Smooth muscle cell (in vitro differentiated cells): Measurements from ENCODE around the gene KCNJ8. TPM values are rescaled to one million over a fixed set of nuclear protein-coding genes. Genes with fewer than 3 reads are reported as not detected.
A peak's percentile ranks its signal among the peaks of the same experiment; 100 is the strongest.

Experiments
- DNase-seq: peaks from one replicate; lab custom pipeline; 2025; ENCODE audit not compliant: unreplicated experiment; lab: John Stamatoyannopoulos, UW
- H2AFZ ChIP-seq: fragments of 200-600 bp; sonication (generic); 2 replicates; pipeline ENCODE4 v1.6.0; 2016; ENCODE audit warnings: antibody characterized with exemption, low read depth, mild to moderate bottlenecking
- H3F3A ChIP-seq: fragments of 200-600 bp; sonication (generic); 2 replicates; pipeline ENCODE4 v1.6.0; 2017; ENCODE audit warnings: antibody characterized with exemption, low read depth
- H3K27ac ChIP-seq: fragments of 200-600 bp; sonication (generic); 2 replicates; pipeline ENCODE4 v1.5.1; 2016; ENCODE audit warnings: low read depth, mild to moderate bottlenecking
- H3K27me3 ChIP-seq: fragments of 200-600 bp; sonication (generic); 2 replicates; pipeline ENCODE4 v1.6.1; 2016; ENCODE audit warnings: low read depth, mild to moderate bottlenecking
- H3K36me3 ChIP-seq: fragments of 200-600 bp; sonication (generic); 2 replicates; pipeline ENCODE4 v1.5.1; 2016; ENCODE audit warnings: low read depth
- H3K4me1 ChIP-seq: fragments of 200-600 bp; sonication (generic); 2 replicates; pipeline ENCODE4 v1.5.1; 2016; ENCODE audit warnings: low read depth
- H3K4me2 ChIP-seq: fragments of 200-600 bp; sonication (generic); 2 replicates; pipeline ENCODE4 v1.6.0; 2016; ENCODE audit warnings: mild to moderate bottlenecking
- H3K4me3 ChIP-seq: fragments of 200-600 bp; sonication (generic); 2 replicates; pipeline ENCODE4 v1.5.1; 2016; ENCODE audit warnings: mild to moderate bottlenecking
- H3K79me2 ChIP-seq: fragments of 200-600 bp; sonication (generic); 2 replicates; pipeline ENCODE4 v1.6.0; 2016; ENCODE audit warnings: low read depth, mild to moderate bottlenecking
- H3K9ac ChIP-seq: fragments of 200-600 bp; sonication (generic); 2 replicates; pipeline ENCODE4 v1.6.0; 2016; ENCODE audit warnings: low read depth
- H3K9me3 ChIP-seq: fragments of 200-600 bp; sonication (generic); replicated peaks from 2 replicates; pipeline ENCODE4 v1.5.1; 2016; ENCODE audit warnings: low read depth
- H4K20me1 ChIP-seq: fragments of 200-600 bp; sonication (generic); 2 replicates; pipeline ENCODE4 v1.6.0; 2016; ENCODE audit warnings: low read depth
- WGBS: methylation state at CpG from one replicate; pipeline ENCODE4 v1.1.7; 2016; ENCODE audit warnings: low lambda C conversion rate; 5-methylcytosine and 5-hydroxymethylcytosine counted together
- polyA plus RNA-seq: library from polyadenylated mRNA; unstranded; fragments of >200 nt; fragmentation: Nextera tagmentation; extraction: Ambion mirVana; gene quantifications from 2 replicates; pipeline ENCODE4 v1.2.1, GENCODE V29; 2016
- total RNA-seq: library from RNA; depleted of rRNA; stranded (reverse); fragments of >200 nt; gene quantifications from 2 replicates; pipeline ENCODE4 v1.2.3, GENCODE V29; 2014
- TF ChIP-seq, protein P1 (sequence below): fragments of 200-600 bp; sonication (generic); IDR thresholded peaks from 2 replicates; pipeline ENCODE4 v1.5.1; 2017; ENCODE audit warnings: borderline replicate concordance, mild to moderate bottlenecking, antibody characterized with exemption; ENCODE audit not compliant: insufficient read depth, poor library complexity, severe bottlenecking

Gene KCNJ8
- total and polyA plus RNA-seq, 2 experiments from 2014 or later = not detected

DNA sequence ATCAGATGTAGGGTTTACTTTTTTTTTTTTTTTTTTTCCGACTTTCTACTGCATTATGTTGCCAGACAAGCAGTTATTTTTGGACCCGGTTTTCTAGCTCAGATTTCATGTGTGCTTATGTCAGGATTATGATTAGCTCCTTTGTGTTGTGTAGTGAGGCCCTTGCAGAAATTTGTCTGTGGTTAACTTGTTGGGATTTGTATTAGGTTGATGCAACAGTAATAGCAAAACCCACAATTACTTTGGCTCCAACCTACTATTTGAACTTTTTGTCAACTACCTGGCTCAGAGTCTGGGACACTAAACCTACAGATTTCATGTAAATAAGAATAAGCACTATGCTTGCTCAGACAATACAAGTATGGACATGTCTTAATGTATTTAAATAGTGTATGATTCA is 44.1 kb upstream of the KCNJ8 start:
- Histone ChIP-seq H3K79me2 (no peaks in the 10 kb centered on the region), H2AFZ (no peak overlapping the region), H3K4me1 (no peaks in the 10 kb centered on the region), H3K36me3 (no peaks in the 10 kb centered on the region), H3K4me2 (peak overlapping the region; percentile 7), H3K27me3 (no peaks in the 10 kb centered on the region), H3K4me3 (no peak overlapping the region), H3K9ac (no peak overlapping the region), H3K27ac (peak overlapping the region; percentile 40), H3K9me3 (no peaks in the 10 kb centered on the region), H4K20me1 (no peaks in the 10 kb centered on the region), H3F3A (no peaks in the 10 kb centered on the region)
- DNase-seq = no peak
- 53% methylated on average over 2 of the region's 2 CpGs for WGBS
- TF ChIP-seq, protein P1, sequence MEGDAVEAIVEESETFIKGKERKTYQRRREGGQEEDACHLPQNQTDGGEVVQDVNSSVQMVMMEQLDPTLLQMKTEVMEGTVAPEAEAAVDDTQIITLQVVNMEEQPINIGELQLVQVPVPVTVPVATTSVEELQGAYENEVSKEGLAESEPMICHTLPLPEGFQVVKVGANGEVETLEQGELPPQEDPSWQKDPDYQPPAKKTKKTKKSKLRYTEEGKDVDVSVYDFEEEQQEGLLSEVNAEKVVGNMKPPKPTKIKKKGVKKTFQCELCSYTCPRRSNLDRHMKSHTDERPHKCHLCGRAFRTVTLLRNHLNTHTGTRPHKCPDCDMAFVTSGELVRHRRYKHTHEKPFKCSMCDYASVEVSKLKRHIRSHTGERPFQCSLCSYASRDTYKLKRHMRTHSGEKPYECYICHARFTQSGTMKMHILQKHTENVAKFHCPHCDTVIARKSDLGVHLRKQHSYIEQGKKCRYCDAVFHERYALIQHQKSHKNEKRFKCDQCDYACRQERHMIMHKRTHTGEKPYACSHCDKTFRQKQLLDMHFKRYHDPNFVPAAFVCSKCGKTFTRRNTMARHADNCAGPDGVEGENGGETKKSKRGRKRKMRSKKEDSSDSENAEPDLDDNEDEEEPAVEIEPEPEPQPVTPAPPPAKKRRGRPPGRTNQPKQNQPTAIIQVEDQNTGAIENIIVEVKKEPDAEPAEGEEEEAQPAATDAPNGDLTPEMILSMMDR = no peak

DNA sequence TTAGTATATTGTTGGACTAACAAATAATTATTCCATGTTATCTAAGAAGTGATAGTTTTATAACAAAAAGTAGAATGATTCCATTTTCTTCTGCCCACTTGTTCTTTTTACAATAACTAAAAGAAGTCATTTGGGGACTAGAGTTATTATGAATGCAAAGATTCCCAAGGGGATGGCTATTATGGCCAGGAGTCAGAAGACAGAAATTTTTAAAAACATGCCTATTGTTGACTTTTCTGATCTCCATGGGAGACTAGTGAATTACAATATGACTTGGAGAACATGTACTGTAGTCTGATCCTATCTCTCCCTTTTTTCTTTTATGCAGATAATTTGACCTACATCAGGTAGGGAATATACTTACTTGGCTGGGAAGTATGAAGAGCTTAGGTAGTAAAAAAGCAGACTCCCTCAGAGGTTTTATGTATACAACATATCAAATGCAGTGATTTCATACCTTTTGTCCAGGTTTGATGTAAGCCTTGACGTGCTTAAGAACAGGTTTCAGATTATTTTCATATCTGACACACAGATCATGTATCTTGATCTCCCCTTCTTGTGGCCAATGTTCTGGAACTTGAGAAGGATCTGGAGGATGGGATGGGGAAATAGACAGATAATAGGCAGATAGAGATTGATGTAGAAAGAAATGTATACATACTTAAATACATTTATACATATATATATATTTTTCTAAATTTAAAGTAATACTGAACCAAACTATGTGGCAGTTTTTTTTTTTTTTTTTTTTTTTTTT is 41.0 kb upstream of the KCNJ8 start:
- H2AFZ ChIP-seq = no peak overlapping the region
- no peaks in the 10 kb centered on the region for H3F3A ChIP-seq
- no peaks in the 10 kb centered on the region for H3K9me3 ChIP-seq
- no peaks in the 10 kb centered on the region for H3K36me3 ChIP-seq
- TF ChIP-seq, protein P1 = no peak
- no peaks in the 10 kb centered on the region for H4K20me1 ChIP-seq
- no peaks in the 10 kb centered on the region for H3K4me1 ChIP-seq
- H3K9ac ChIP-seq = no peak overlapping the region
- DNase-seq = no peak
- H3K27ac ChIP-seq = no peak overlapping the region
- H3K79me2 ChIP-seq = no peaks in the 10 kb centered on the region
- 59% methylated on average over 1 of the region's 1 CpG for WGBS
- H3K4me3 ChIP-seq = no peak overlapping the region
- H3K4me2 ChIP-seq = no peak overlapping the region
- H3K27me3 ChIP-seq = no peaks in the 10 kb centered on the region

DNA sequence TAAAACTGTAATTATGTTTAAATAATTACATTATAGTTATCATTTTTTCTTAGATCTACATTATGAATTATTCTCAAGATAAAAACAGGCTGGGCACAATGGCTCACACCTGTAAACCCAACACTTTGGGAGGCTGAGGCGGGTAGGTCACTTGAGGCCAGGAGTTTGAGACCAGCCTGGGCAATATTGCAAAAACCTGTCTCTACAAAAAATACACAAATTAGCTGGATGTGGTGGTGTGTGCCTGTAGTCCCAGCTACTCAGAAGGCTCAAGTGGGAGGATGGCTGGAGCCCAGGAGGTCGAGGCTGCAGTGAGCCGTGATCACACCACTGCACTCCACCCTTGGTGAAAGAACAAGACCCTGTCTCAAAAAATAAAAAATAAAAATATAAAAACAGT is 40.3 kb upstream of the KCNJ8 start:
- H3K27ac ChIP-seq = no peak overlapping the region
- H2AFZ ChIP-seq = no peak overlapping the region
- H3K27me3 ChIP-seq = no peaks in the 10 kb centered on the region
- H3K4me2 ChIP-seq = no peak overlapping the region
- H3F3A ChIP-seq = no peaks in the 10 kb centered on the region
- no peaks in the 10 kb centered on the region for H3K9me3 ChIP-seq
- DNase-seq = no peak
- 94% methylated on average over 3 of the region's 3 CpGs for WGBS
- no peaks in the 10 kb centered on the region for H4K20me1 ChIP-seq
- H3K9ac ChIP-seq = no peak overlapping the region
- no peaks in the 10 kb centered on the region for H3K4me1 ChIP-seq
- H3K36me3 ChIP-seq = no peaks in the 10 kb centered on the region
- TF ChIP-seq, protein P1 = no peak
- no peaks in the 10 kb centered on the region for H3K79me2 ChIP-seq
- H3K4me3 ChIP-seq = no peak overlapping the region

DNA sequence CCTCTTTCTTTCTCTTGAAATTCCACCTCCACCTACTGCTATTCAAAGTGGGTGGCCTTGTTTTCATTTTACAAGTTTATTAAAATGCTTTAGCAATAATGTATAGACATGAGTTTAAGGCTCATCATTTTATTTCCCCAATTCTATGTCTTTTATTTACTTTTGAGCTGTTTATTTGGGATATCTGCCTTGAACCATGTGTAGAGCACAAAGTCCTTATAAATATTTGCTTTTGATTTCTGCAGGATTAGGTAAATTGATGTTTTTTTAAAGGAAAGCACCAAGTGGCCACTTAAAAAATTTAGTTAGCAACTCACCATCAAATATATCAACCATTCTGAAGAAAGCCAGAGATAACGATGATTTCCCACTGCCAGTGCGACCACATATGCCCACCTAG is 39.8 kb upstream of the KCNJ8 start:
- Histone ChIP-seq H3K4me2 (no peak overlapping the region), H3K4me1 (no peaks in the 10 kb centered on the region), H3K27ac (no peak overlapping the region), H2AFZ (no peak overlapping the region), H3K36me3 (no peaks in the 10 kb centered on the region), H3K4me3 (no peak overlapping the region), H3K9ac (no peak overlapping the region), H3K79me2 (no peaks in the 10 kb centered on the region), H3F3A (no peaks in the 10 kb centered on the region), H3K9me3 (no peaks in the 10 kb centered on the region), H3K27me3 (no peaks in the 10 kb centered on the region), H4K20me1 (no peaks in the 10 kb centered on the region)
- 91% methylated on average over 2 of the region's 2 CpGs for WGBS
- TF ChIP-seq, protein P1 = no peak
- no peak for DNase-seq
